Astrocyte of the cerebellum (primary cell): Measurements from ENCODE around the gene PRMT3.
"Not testable (repeated sequence)": the region's sequence is repeated elsewhere in the genome, so short reads cannot be mapped to it uniquely, and the experiment has no call there.

Source experiments
- DNase-seq: peaks from one replicate; pipeline ENCODE4 v3.0.0-alpha.2; 2011; ENCODE audit warnings: low read depth
- H3K4me3 ChIP-seq: 2 replicates; pipeline ENCODE4 v1.5.1; 2011; ENCODE audit warnings: mild to moderate bottlenecking, low read depth, low read length, moderate library complexity
- CTCF ChIP-seq: IDR thresholded peaks from 2 replicates; pipeline ENCODE4 v1.5.1; 2012; ENCODE audit warnings: low read length, low read depth, moderate library complexity, mild to moderate bottlenecking; ENCODE audit errors: missing control alignments
- in situ Hi-C: cut with HindIII; loops from 2 replicates; pipeline ENCODE4 v1.10.0; 2017; ENCODE audit warnings: low sequenced_read_pairs

The PRMT3 gene

GRCh38 chr11:20373147-20373546, 14.4 kb upstream of the PRMT3 start:
- no peak for DNase-seq
- H3K4me3 ChIP-seq = no peak overlapping the region
- in situ Hi-C loops = loop anchor here (25.0 kb wide), 1 partner anchor 236 kb away; no protein-coding TSS in a partner anchor
- no peak for TF ChIP-seq CTCF

DNA sequence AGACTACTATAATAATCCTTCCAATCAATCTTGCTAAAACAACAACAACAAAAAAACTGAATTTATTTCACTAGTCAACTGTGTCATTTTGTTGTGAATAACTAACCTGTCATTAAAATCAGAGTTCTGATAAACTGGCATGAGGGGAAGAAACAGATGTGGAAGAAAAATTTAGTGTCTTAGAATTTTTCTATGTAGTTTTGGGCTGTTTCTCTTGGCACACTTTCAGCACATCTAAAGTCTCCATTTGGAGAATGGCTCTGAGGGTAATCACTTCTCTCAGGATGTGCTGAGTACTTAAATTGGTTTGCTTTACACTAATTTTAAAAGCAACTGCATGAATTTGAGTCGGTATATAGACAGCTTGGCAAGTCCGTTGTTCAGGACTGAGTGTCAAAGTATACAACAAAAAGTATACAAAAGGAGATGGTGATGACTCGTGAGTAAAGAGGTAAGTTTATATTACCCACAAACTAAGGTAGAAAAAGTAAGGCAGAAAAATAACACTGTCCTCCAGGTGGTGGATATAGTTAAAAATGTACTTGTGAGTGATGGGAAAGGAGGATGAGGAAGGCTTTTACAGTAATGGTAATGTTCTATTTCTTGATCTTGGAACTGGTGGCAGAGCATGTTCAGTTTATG, 13.8 kb upstream of the PRMT3 start:
- no peak for DNase-seq
- H3K4me3 ChIP-seq = no peak overlapping the region
- in situ Hi-C loops = loop anchor here (25.0 kb wide), 1 partner anchor 236 kb away; no protein-coding TSS in a partner anchor
- no peak for TF ChIP-seq CTCF

DNA sequence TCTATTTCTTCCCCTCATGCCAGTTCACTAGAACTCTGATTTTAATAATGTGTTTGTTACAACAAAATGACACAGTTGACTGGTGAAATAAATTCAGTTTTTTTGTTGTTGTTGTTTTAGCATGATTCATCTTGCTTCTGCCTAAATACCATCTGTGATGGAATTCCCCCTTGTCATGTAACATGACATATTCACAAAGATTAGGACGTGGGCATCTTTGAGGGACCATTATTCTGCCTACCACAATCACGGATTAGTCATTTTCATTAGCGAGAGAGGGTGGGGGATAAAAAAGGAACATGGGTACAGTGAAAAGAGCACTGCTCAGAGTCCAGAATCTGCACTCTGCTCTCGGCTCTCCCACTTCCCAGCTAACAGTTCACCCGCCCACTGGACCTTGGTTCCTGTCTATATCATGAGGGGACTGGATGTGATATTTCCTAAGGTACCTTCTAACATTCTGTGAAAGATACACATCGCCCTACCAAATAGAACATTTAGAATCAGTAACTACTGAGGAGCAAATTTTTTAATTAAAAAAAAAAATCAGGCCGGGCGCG, 12.7 kb upstream of the PRMT3 start:
- in situ Hi-C loops = loop anchor here (25.0 kb wide), 1 partner anchor 238 kb away; no protein-coding TSS in a partner anchor
- H3K4me3 ChIP-seq = no peak overlapping the region
- no peak for DNase-seq
- TF ChIP-seq CTCF = no peak

GRCh38 chr11:20376162-20376730, 11.3 kb upstream of the PRMT3 start:
- in situ Hi-C loops = no loop called here
- no peak for DNase-seq
- no peak for TF ChIP-seq CTCF
- no peak overlapping the region for H3K4me3 ChIP-seq

GRCh38 chr11:20385996-20386395, 1.5 kb upstream of the PRMT3 start:
- DNase-seq, H3K4me3 ChIP-seq, in situ Hi-C loops: not testable (repeated sequence)

- no peak for DNase-seq
- H3K4me3 ChIP-seq = peak overlapping the region; percentile 83
- in situ Hi-C loops = no loop called here
- no peak for TF ChIP-seq CTCF
Measured at GRCh38 chr11:20388096-20389055, 860 bp downstream of the PRMT3 start.
